B cell (primary cell): ENCODE results near the gene NECTIN1. TPM values are rescaled to one million over a fixed set of nuclear protein-coding genes. Genes with fewer than 3 reads are reported as not detected.

Source experiments
- ATAC-seq: fragments of 200-7000 bp; cut with Tn5 transposase; one replicate; pipeline ENCODE4 v1.10.0; 2021; ENCODE audit warnings: low read depth, mild to moderate bottlenecking, moderate number of reproducible peaks, moderate library complexity
- CTCF ChIA-PET: fragments of 350-600 bp; sonication (Branson Sonifier 250); formaldehyde crosslinking; loops from one replicate; lab custom pipeline; 2021; ENCODE audit warnings: antibody characterized with exemption, inconsistent platforms; lab: Charles Lee
- POLR2A ChIA-PET: fragments of 350-600 bp; sonication (Branson Sonifier 250); formaldehyde crosslinking; loops from one replicate; lab custom pipeline; 2021; ENCODE audit warnings: antibody characterized with exemption; lab: Charles Lee
- DNase-seq: peaks from one replicate; pipeline ENCODE4 v3.0.0; 2013
- H2AFZ ChIP-seq: 2 replicates; pipeline ENCODE4 v1.6.1; 2012; ENCODE audit warnings: mild to moderate bottlenecking, low read depth, low read length; ENCODE audit not compliant: insufficient read depth, poor library complexity, severe bottlenecking
- H3K27ac ChIP-seq, 2 donors: 1 replicate in 1 of 2; 2 replicates in 1 of 2; pipeline ENCODE4 v1.5.1; 2012 to 2013; ENCODE audit warnings: low read length in 2 of 2, mild to moderate bottlenecking in 2 of 2, moderate library complexity in 1 of 2
- H3K27me3 ChIP-seq, 4 experiments: fragments of 200-600 bp in 1 of 4; sonication (generic) in 1 of 4; replicated peaks in 1 of 4; 1 replicate in 2 of 4; 2 replicates in 2 of 4; pipeline versions ENCODE4 v1.6.1 to v1.7.0; 2013 to 2016; ENCODE audit warnings: low read length in 3 of 4, mild to moderate bottlenecking in 2 of 4, mixed read lengths in 1 of 4, moderate library complexity in 1 of 4; ENCODE audit not compliant: insufficient read depth in 4 of 4, control insufficient read depth in 3 of 4; ENCODE audit errors: control extremely low read depth in 1 of 4
- H3K36me3 ChIP-seq, 2 experiments: replicated peaks in 1 of 2; 1 replicate in 1 of 2; 2 replicates in 1 of 2; pipeline versions ENCODE4 v1.6.1 to v1.7.1; 2013; ENCODE audit warnings: low read length in 1 of 2; ENCODE audit not compliant: insufficient read depth in 2 of 2, control insufficient read depth in 1 of 2; ENCODE audit errors: control extremely low read depth in 1 of 2, extremely low read depth in 1 of 2
- H3K4me1 ChIP-seq, 2 donors: fragments of 200-600 bp in 1 of 2; sonication (generic) in 1 of 2; 1 replicate in 1 of 2; 2 replicates in 1 of 2; pipeline versions ENCODE4 v1.5.1 to v1.6.1; 2013 to 2017; ENCODE audit warnings: low read length in 2 of 2; ENCODE audit not compliant: control insufficient read depth in 2 of 2, insufficient read depth in 2 of 2
- H3K4me2 ChIP-seq: replicated peaks from 2 replicates; pipeline ENCODE3; 2012; ENCODE audit warnings: mild to moderate bottlenecking, low read depth, low read length; ENCODE audit not compliant: poor library complexity, severe bottlenecking
- H3K4me3 ChIP-seq, 5 experiments: fragments of 200-600 bp in 1 of 5; sonication (generic) in 1 of 5; 1 replicate in 3 of 5; 2 replicates in 2 of 5; pipeline versions ENCODE4 v1.5.1 to v1.7.0; 2011 to 2016; ENCODE audit warnings: low read length in 4 of 5, mild to moderate bottlenecking in 4 of 5, low read depth in 2 of 5, control low read depth in 1 of 5, moderate library complexity in 1 of 5; ENCODE audit not compliant: insufficient read depth in 1 of 5; ENCODE audit errors: control extremely low read depth in 1 of 5, extremely low read depth in 1 of 5
- H3K79me2 ChIP-seq: fragments of 200-600 bp; sonication (generic); one replicate; pipeline ENCODE4 v1.6.0; 2016; ENCODE audit warnings: low read length; ENCODE audit not compliant: control insufficient read depth, insufficient read depth
- H3K9ac ChIP-seq: fragments of 200-600 bp; sonication (generic); 2 replicates; pipeline ENCODE4 v1.6.1; 2017; ENCODE audit warnings: mild to moderate bottlenecking, low read length, moderate library complexity
- H3K9me3 ChIP-seq, 3 donors: one replicate each; pipeline versions ENCODE4 v1.6.1 to v1.7.1; 2013; ENCODE audit warnings: low read length in 2 of 3; ENCODE audit not compliant: control insufficient read depth in 2 of 3, insufficient read depth in 1 of 3; ENCODE audit errors: control extremely low read depth in 1 of 3
- H4K20me1 ChIP-seq: 2 replicates; pipeline ENCODE4 v1.6.0; 2012; ENCODE audit warnings: mild to moderate bottlenecking, low read length; ENCODE audit not compliant: insufficient read depth, control insufficient read depth, poor library complexity, severe bottlenecking
- H3K27ac Mint-ChIP-seq: one replicate; pipeline ENCODE4 v1.8.0; 2021; ENCODE audit warnings: mixed read lengths
- H3K27me3 Mint-ChIP-seq: one replicate; pipeline ENCODE4 v1.8.0; 2021; ENCODE audit warnings: mixed read lengths
- H3K4me1 Mint-ChIP-seq: one replicate; pipeline ENCODE4 v1.8.0; 2021; ENCODE audit warnings: mixed read lengths
- H3K4me3 Mint-ChIP-seq: one replicate; pipeline ENCODE4 v1.8.0; 2021; ENCODE audit warnings: mixed read lengths
- H3K9me3 Mint-ChIP-seq: one replicate; pipeline ENCODE4 v1.8.0; 2022; ENCODE audit warnings: mixed read lengths; ENCODE audit not compliant: insufficient read depth
- EZH2 ChIP-seq: IDR thresholded peaks from 2 replicates; pipeline ENCODE4 v1.6.1; 2012; ENCODE audit warnings: borderline replicate concordance, low read depth, mild to moderate bottlenecking, moderate library complexity, low read length; ENCODE audit not compliant: insufficient read depth, poor library complexity, severe bottlenecking
- WGBS: methylation state at CpG from one replicate; pipeline ENCODE4 v1.1.5; 2013; ENCODE audit warnings: missing lambda C conversion rate; ENCODE audit not compliant: insufficient coverage; 5-methylcytosine and 5-hydroxymethylcytosine counted together
- intact Hi-C: fragments of 100-400 bp; cut with micrococcal nuclease; formaldehyde crosslinking; loops from one replicate; pipeline ENCODE4 v1.10.0; 2022
- polyA plus RNA-seq: library from polyadenylated mRNA; depleted of rRNA; stranded (reverse); fragments of >200 nt; gene quantifications from 2 replicates; pipeline ENCODE4 v1.2.3, GENCODE V29; 2012
- total RNA-seq, 2 donors: library from RNA; stranded (reverse); fragments of 120-200 nt in 1 of 2; gene quantifications; 1 replicate in 1 of 2; 2 replicates in 1 of 2; pipeline versions ENCODE4 v1.2.3 to v1.2.4, GENCODE V29; 2013 to 2022
- TF ChIP-seq, protein P1 (sequence below): fragments of 200-600 bp; IDR thresholded peaks from one replicate; pipeline ENCODE4 v1.8.0; 2022; ENCODE audit warnings: antibody characterized with exemption, mild to moderate bottlenecking

Gene NECTIN1
- total and polyA plus RNA-seq, 2 donors (not counting 1 experiment from before 2014, with no cell fraction given) = 2.1 to 3.9 TPM

DNA sequence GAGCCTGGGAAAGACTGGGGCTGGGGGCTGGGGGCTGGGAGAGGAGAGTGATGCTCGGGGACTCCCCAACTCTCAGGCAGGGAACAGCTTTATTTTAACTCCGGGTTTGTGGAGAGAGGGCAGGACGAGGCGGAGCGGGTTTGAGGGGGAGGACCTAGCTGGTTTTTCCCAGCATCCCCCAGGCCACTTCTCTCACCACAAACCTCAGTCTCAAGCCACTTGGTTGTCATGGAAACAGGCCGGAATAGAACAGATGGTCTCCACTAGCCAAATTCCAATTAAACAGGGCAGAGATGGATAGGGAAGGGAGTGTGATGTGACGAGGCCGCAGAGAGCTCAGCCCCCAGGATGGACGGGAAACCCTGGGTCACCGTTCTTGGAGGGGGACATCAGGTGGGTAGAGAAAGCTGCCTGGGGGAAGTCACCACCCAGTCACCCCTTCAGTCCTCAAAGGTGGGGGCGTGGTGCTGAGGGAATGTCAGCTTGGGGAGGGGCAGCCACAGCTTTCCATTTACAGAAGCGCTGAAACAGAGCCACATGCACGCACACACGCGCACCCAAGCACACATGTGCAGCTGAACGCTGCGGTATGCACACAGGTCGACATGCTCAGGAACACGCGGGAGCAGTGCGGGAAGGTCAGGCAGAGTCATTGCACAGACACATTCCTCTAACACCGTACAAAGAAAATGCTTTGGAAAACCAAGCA, 19.2 kb downstream of the NECTIN1 start:
- no peak overlapping the region for H3K27ac Mint-ChIP-seq
- no peak overlapping the region for H3K27ac ChIP-seq
- no peak overlapping the region for H3K4me2 ChIP-seq
- TF ChIP-seq, protein P1, sequence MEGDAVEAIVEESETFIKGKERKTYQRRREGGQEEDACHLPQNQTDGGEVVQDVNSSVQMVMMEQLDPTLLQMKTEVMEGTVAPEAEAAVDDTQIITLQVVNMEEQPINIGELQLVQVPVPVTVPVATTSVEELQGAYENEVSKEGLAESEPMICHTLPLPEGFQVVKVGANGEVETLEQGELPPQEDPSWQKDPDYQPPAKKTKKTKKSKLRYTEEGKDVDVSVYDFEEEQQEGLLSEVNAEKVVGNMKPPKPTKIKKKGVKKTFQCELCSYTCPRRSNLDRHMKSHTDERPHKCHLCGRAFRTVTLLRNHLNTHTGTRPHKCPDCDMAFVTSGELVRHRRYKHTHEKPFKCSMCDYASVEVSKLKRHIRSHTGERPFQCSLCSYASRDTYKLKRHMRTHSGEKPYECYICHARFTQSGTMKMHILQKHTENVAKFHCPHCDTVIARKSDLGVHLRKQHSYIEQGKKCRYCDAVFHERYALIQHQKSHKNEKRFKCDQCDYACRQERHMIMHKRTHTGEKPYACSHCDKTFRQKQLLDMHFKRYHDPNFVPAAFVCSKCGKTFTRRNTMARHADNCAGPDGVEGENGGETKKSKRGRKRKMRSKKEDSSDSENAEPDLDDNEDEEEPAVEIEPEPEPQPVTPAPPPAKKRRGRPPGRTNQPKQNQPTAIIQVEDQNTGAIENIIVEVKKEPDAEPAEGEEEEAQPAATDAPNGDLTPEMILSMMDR = no peak
- no peak for TF ChIP-seq EZH2
- ATAC-seq (no peak), DNase-seq (no peak)
- ChIA-PET CTCF (interaction anchor here (0.5 kb wide), 1 partner anchor 1746 kb away, joined by 4 read pairs; no protein-coding TSS in a partner anchor), POLR2A (no interaction called here)
- intact Hi-C loops = no loop called here
- no peaks in the 10 kb centered on the region for H3K9me3 Mint-ChIP-seq
- H3K4me3 Mint-ChIP-seq = no peak overlapping the region
- no peaks in the 10 kb centered on the region for H3K36me3 ChIP-seq
- H3K79me2 ChIP-seq = no peaks in the 10 kb centered on the region
- H3K4me1 ChIP-seq = no peaks in the 10 kb centered on the region
- H3K9ac ChIP-seq = no peak overlapping the region
- H3K4me1 Mint-ChIP-seq = no peaks in the 10 kb centered on the region
- H3K27me3 Mint-ChIP-seq = peaks cover 37% of the 10 kb centered on the region
- peaks cover 0 to 4% (median under 1%) of the 10 kb centered on the region in 4 experiments for H3K27me3 ChIP-seq
- WGBS = 62% methylated on average over 15 of the region's 22 CpGs
- H4K20me1 ChIP-seq = no peaks in the 10 kb centered on the region
- no peaks in the 10 kb centered on the region for H3K9me3 ChIP-seq
- H2AFZ ChIP-seq = no peak overlapping the region
- no peak overlapping the region for H3K4me3 ChIP-seq

DNA sequence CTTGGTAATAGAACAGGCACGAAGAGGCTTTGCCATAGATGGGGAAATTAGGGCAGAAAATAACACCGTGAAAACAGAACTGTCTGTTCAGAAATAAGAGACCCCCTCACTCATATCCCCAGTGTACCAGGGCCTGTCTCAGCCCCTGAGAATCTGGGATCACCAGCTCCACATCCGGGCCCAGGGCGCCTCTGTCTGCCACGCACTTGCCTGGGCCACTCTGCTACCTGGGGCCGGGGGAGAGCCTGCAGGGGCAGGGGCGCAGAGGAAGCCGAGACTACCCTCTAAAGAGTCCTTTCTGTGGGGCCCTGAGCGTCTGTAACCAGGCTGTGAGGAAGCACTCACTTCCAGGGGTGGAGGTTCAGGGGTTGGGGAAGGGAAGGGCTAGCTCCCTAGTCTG, 19.8 kb downstream of the NECTIN1 start:
- H3K4me1 ChIP-seq = no peaks in the 10 kb centered on the region
- intact Hi-C loops = no loop called here
- ATAC-seq = no peak
- H3K9me3 Mint-ChIP-seq = no peaks in the 10 kb centered on the region
- no peaks in the 10 kb centered on the region for H3K79me2 ChIP-seq
- peaks cover 37% of the 10 kb centered on the region for H3K27me3 Mint-ChIP-seq
- no peaks in the 10 kb centered on the region for H4K20me1 ChIP-seq
- H3K4me1 Mint-ChIP-seq = no peaks in the 10 kb centered on the region
- no peak overlapping the region for H3K27ac ChIP-seq
- H3K4me2 ChIP-seq = no peak overlapping the region
- DNase-seq = no peak
- WGBS = 50% methylated on average over 7 of the region's 9 CpGs
- no peak overlapping the region for H3K4me3 Mint-ChIP-seq
- no peaks in the 10 kb centered on the region for H3K36me3 ChIP-seq
- no peak overlapping the region for H3K27ac Mint-ChIP-seq
- POLR2A ChIA-PET = no interaction called here
- peaks cover 0 to 4% (median under 1%) of the 10 kb centered on the region in 4 experiments for H3K27me3 ChIP-seq
- no peak overlapping the region for H3K4me3 ChIP-seq
- CTCF ChIA-PET = no interaction called here
- TF ChIP-seq, protein P1 = no peak
- TF ChIP-seq EZH2 = no peak
- H3K9me3 ChIP-seq = no peaks in the 10 kb centered on the region
- no peak overlapping the region for H2AFZ ChIP-seq
- H3K9ac ChIP-seq = no peak overlapping the region
